Measurements from ENCODE around the gene SLC26A9. TPM values are rescaled to one million over a fixed set of nuclear protein-coding genes. Genes with fewer than 3 reads are reported as not detected.
A peak's percentile ranks its signal among the peaks of the same experiment; 100 is the strongest.

Gene SLC26A9
- total and polyA plus RNA-seq, 10 of the 15 experiments (the other 5 are each of a cell fraction or from before 2014, with no cell fraction given): 0.09 to 0.40 (median 0.17) TPM

DNA sequence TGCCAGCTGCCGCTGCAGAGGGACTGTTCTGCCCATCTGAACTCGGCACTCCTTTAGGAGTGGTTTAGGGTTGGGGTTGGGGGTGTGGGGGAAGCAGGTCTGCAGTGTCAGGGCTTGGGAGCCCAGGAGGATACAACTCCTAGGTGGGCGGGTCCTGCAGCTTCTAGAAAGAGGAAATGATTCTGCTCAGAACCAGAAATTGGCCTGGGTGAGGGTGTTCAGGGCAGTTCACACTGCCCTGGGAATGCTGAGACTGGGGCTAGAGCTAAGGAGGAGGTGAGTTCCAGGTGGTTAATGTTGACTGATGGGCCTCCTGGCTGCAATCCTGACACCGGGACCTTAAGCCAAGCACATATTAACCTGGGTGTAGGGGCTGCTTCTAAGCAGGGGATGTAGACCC, 4.8 kb upstream of the SLC26A9 start:
- H3K9me3 ChIP-seq (replicated peaks; ENCODE audit: control insufficient read depth, insufficient read depth, low read length): no peaks in the 10 kb centered on the region
- no peaks in the 10 kb centered on the region for H3K4me1 ChIP-seq (ENCODE audit: control insufficient read depth, insufficient read depth, low read length)
- DNase-seq (ENCODE audit: low read depth, low spot score) (no peak), FAIRE-seq (no peak), ATAC-seq (peak; percentile 33; the same call in 2 of the 3 replicates)
- WGBS (ENCODE audit: insufficient coverage, insufficient replicate concordance, low lambda C conversion rate, missing lambda C conversion rate): 24% methylated on average over 4 of the region's 4 CpGs
- H3K4me3 ChIP-seq: no peak overlapping the region
- H3K9ac ChIP-seq (ENCODE audit: control insufficient read depth, insufficient read depth, low read length): no peak overlapping the region
- H3K4me2 ChIP-seq (ENCODE audit: control insufficient read depth, insufficient read depth): no peak overlapping the region
- ChIA-PET SMC1A (ENCODE audit: uncharacterized antibody, unreplicated experiment) (interaction anchor here (1.4 kb wide), 1 partner anchor 29 kb away, joined by 4 read pairs; no protein-coding TSS in a partner anchor), RAD21 (ENCODE audit: unreplicated experiment) (no interaction called here), CTCF (interaction anchor here (1.2 to 1.3 kb wide), 2 partner anchors 29 kb away, joined by 4 to 6 read pairs; no protein-coding TSS in a partner anchor), POLR2A (no interaction called here)
- H3K27ac ChIP-seq (ENCODE audit: control insufficient read depth, insufficient read depth): no peak overlapping the region
- no TSS peak for BruUV-seq (replicated peaks)
- intact Hi-C loops (cut with micrococcal nuclease; ENCODE audit: unreplicated experiment): no loop called here
- no peaks in the 10 kb centered on the region for H3K36me3 ChIP-seq (ENCODE audit: control insufficient read depth in 2 of 2, insufficient read depth in 2 of 2, low read length in 1 of 2)
- in situ Hi-C loops (cut with MboI): no loop called here
- no peaks in the 10 kb centered on the region for H4K20me1 ChIP-seq (ENCODE audit: control insufficient read depth, insufficient read depth)
- no peaks in the 10 kb centered on the region for H3K79me2 ChIP-seq (ENCODE audit: control insufficient read depth, insufficient read depth, low read length)
- H3K27me3 ChIP-seq (replicated peaks in 1 of 2; ENCODE audit: control insufficient read depth in 2 of 2, insufficient read depth in 2 of 2, low read length in 1 of 2): peaks cover 0 to 4% of the 10 kb centered on the region in 2 experiments; a peak in 2 of 4 replicates
- TF ChIP-seq BCL11A (IDR thresholded peaks at IDR 0.05; ENCODE audit: low read depth, low read length) (no peak), LARP7 (IDR thresholded peaks at IDR 0.05) (no peak), ATF2 (IDR thresholded peaks at IDR 0.05; ENCODE audit: low read length) (no peak), MEF2A (IDR thresholded peaks at IDR 0.05; ENCODE audit: insufficient read depth, low read depth, low read length) (no peak), DPF2 (IDR thresholded peaks at IDR 0.05) (no peak), SPI1 (IDR thresholded peaks at IDR 0.05; ENCODE audit: borderline replicate concordance, insufficient read depth, low read depth, low read length) (peak; percentile 52; the same call in 1 of the 2 replicates), NBN (IDR thresholded peaks at IDR 0.05) (no peak), SREBF1 (IDR thresholded peaks at IDR 0.05; ENCODE audit: low read length) (no peak), CEBPZ (IDR thresholded peaks at IDR 0.05; ENCODE audit: low read depth, low read length) (no peak)
- H2AFZ ChIP-seq (ENCODE audit: control insufficient read depth, low read depth, low read length): no peak overlapping the region
